SK-N-SH (cell line): ENCODE results near the gene SUFU.

Experiments used
- CHD2 ChIP-seq: fragments of 150-350 bp; IDR thresholded peaks from 2 replicates; pipeline ENCODE4 v1.6.1; 2018; ENCODE audit warnings: low read length; ENCODE audit not compliant: partially characterized antibody
- EP300 ChIP-seq, 2 experiments: IDR thresholded peaks; 2 replicates each; pipeline versions ENCODE4 v1.4.0 to v1.6.1; 2012; ENCODE audit warnings: borderline replicate concordance in 1 of 2, low read depth in 1 of 2, low read length in 1 of 2
- EZH2phosphoT487 ChIP-seq: fragments of 200-600 bp; sonication (generic); IDR thresholded peaks from 2 replicates; pipeline ENCODE4 v1.6.1; 2017; ENCODE audit warnings: low read depth, mixed run types, mild to moderate bottlenecking, antibody characterized with exemption, moderate library complexity, borderline replicate concordance
- GATA2 ChIP-seq: sonication (generic); formaldehyde crosslinking; IDR thresholded peaks from 2 replicates; pipeline ENCODE4 v1.5.0; 2020; ENCODE audit warnings: mild to moderate bottlenecking, missing genetic modification reagents
- JUND ChIP-seq: IDR thresholded peaks from 2 replicates; pipeline ENCODE4 v1.4.0; 2012
- NFIC ChIP-seq: IDR thresholded peaks from 2 replicates; pipeline ENCODE4 v1.4.0; 2012; ENCODE audit warnings: borderline replicate concordance
- NRF1 ChIP-seq: IDR thresholded peaks from 2 replicates; pipeline ENCODE4 v1.6.1; 2012; ENCODE audit warnings: low read depth, mild to moderate bottlenecking, low read length
- POLR2AphosphoS5 ChIP-seq: IDR thresholded peaks from 2 replicates; pipeline ENCODE4 v1.6.1; 2012; ENCODE audit warnings: low read depth, low read length
- RCOR1 ChIP-seq: fragments of 150-350 bp; IDR thresholded peaks from 2 replicates; pipeline ENCODE4 v1.6.1; 2017; ENCODE audit warnings: antibody characterized with exemption, low read length
- TAF1 ChIP-seq: IDR thresholded peaks from 2 replicates; pipeline ENCODE4 v1.6.1; 2012; ENCODE audit warnings: low read depth, mild to moderate bottlenecking, low read length, moderate library complexity, borderline replicate concordance
- TF ChIP-seq, protein P1 (sequence below): fragments of 200-600 bp; sonication (generic); IDR thresholded peaks from 2 replicates; pipeline ENCODE4 v1.6.1; 2017; ENCODE audit warnings: antibody characterized with exemption, mild to moderate bottlenecking, moderate library complexity

GRCh38 chr10:102598243-102598642 lies 94.5 kb downstream of the SUFU start:
- TF ChIP-seq JUND (no peak), NFIC (no peak), RCOR1 (no peak), EP300 (IDR thresholded peaks at IDR 0.05; ENCODE audit: borderline replicate concordance in 1 of 2, low read depth in 1 of 2, low read length in 1 of 2) (no peak), TAF1 (no peak), POLR2AphosphoS5 (no peak), CHD2 (no peak), EZH2phosphoT487 (no peak), NRF1 (no peak), GATA2 (CRISPR knock-in tag) (no peak)
- TF ChIP-seq, protein P1, sequence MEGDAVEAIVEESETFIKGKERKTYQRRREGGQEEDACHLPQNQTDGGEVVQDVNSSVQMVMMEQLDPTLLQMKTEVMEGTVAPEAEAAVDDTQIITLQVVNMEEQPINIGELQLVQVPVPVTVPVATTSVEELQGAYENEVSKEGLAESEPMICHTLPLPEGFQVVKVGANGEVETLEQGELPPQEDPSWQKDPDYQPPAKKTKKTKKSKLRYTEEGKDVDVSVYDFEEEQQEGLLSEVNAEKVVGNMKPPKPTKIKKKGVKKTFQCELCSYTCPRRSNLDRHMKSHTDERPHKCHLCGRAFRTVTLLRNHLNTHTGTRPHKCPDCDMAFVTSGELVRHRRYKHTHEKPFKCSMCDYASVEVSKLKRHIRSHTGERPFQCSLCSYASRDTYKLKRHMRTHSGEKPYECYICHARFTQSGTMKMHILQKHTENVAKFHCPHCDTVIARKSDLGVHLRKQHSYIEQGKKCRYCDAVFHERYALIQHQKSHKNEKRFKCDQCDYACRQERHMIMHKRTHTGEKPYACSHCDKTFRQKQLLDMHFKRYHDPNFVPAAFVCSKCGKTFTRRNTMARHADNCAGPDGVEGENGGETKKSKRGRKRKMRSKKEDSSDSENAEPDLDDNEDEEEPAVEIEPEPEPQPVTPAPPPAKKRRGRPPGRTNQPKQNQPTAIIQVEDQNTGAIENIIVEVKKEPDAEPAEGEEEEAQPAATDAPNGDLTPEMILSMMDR = no peak
